NCI-H82 treated with DMSO at 0.1 percent for 48 hours (cell line): ENCODE measurements around the gene AGPAT4.
"Not testable (repeated sequence)": the region's sequence is repeated elsewhere in the genome, so short reads cannot be mapped to it uniquely, and the experiment has no call there.

Source experiments
- DNase-seq: peaks from one replicate; lab custom pipeline; 2025; ENCODE audit not compliant: unreplicated experiment; lab: John Stamatoyannopoulos, UW

The AGPAT4 gene

DNA sequence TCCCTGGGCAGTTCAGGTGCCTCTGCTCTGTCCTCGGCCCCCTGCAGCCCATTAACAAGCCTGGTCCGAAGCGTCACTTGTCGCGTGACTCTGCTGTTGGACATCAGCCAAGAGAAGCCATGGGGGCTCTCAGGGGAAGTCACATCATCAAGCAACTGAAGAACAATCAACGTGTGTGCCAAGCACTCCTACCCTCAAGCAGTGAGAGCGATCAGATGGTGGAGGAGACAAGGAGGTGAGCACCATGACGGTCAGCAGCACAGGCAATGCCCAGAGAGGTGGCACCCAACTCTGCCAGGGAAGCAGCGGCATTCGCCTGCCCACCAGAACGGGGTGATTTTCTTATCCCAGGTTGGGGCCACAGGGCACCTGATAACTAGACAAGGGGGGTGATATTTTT is 132.7 kb downstream of the AGPAT4 start:
- DNase-seq: no peak

DNA sequence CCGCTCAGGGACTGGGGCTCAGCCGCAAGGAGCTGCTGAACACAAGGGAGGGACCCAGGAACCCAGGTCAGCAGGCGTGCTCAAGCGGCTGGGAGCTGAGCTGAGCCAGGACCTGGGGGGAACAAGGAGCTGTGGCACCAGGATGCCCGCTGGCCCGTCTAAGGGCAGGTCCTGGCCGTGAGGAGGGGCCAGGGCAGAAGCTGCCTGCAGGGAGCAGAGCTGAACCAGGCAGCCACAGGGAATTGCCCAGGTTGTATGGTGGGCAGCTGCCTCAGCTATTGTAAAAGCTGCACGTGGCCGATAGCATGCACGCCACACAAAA is 133.3 kb downstream of the AGPAT4 start:
- DNase-seq: no peak

DNA sequence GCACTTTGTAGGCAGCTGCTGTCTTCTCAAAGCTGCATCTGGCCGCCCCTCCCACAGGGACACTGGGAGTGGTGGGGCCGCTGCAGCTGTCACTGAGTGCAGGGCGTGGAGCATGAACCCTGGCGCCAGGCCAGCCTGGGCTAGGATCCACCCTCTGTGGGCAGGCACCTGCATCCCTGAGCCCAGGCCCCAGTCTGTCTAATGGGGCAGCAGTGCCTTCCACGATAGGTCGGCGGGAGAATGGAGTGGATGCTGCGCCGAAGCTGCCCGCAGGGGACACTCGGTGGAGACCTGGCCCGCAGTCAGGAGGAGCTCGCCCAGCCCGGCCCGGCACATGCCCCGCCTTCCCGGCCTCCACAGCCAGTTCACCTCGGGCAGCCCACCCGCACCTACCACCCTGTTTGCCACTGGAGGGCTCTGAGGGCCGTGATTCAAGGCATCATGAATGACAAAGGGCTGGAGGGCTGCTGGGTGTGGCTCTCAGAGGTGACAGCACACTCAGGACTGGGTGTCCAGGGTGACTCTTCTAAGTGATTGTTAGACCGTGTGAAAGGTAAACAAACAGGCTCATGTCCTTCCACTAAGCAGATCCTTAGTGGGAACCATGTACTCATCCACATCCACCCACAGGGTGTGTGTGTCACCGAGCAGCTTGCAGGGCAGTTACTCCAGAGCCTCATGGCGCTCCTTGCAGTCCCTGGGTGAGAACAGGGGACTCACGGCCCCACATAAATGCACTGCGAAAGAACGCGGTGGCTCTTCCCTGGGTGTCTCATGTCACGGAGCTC is 133.9 kb downstream of the AGPAT4 start:
- DNase-seq: no peak

DNA sequence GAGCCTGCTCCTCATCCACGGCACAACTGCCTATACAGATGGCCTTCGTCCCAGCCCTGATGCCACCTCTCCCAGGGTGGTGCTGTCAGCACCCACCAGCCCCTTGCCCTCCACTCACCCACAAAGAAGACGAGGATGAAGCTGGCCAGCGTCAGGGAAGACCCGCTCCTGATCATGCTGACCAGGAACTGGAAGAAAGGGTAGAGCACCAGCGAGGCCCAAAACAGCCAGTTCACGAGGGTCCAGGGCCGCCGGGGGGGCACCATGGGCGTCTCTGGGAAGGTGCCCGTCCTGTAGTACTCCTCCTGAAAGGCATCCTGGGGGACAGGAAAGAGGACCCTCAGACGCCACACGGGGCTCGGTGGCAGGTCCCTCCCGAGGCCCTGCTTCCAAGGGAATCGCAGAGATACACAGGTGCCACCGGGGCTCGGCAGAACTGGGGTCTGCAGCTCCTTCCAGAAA is 134.5 kb downstream of the AGPAT4 start:
- no peak for DNase-seq

DNA sequence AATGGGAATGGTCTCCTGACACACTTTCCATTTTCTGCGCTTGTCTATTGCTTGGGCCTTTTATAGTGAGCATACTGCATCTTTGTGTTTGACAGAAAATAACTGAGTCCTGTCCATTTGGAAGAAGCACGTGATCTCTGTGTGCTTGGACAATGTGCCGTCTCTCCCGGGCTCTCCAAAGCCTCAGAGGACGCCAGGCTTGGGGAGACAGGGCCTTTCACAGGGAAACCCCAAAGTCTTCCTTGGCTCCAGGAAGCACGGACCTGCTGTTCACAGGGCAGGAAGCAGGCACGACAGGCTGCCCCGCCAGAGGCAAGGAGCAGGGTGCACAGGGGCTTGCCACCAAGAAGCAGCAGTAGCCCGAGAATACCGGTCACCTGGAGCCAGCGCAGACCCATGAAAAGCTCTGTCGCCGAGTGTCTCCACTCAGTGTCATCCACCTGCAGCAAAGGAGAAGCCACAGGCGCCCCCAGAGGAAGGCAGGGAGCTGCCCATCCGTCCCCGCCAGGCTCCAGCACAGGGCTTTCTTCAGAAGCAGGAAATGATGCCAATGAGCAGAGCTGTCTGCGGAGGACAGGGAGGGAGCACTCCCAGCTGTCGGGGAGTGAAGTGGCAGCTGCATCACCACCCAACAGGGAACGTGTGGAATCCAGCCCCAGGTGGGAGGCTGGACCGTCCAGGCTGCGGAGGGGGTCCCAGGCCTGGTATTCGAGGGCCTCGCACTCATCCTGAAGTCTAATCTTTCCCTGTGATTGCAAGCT is 135.1 kb downstream of the AGPAT4 start:
- no peak for DNase-seq

DNA sequence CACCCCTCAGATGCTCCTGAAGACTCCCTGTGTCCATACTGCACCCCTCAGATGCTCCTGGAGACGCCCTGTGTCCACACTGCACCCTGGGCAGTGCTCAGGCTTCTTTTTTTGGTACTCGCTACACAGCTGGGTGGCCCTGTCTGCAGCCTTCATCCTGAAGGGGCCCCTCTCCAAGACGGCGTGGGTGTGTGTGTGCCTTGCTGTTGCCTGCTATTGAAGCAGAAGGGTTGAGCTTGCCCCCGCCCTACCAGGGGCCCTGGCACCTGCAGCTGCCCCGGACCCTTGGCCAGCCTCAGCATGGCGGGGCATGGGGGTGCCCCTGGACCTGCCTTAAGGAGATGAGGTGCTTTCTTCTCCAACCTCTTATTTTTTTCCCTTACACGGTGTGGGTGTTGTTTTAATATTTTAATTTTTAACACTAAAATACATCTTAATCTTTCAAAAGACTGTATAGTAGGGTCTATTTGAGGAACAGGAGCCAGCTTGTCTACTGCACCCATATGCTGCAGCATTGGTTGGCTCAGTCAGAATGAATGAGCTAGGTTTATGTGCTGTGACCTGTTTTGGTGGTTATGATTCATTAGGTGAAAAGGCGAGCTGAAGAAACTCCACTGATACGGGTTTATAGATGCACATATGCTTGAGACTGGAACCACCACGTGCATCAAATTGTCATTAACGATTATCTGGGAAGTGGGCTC is 135.9 kb downstream of the AGPAT4 start:
- no peak for DNase-seq

DNA sequence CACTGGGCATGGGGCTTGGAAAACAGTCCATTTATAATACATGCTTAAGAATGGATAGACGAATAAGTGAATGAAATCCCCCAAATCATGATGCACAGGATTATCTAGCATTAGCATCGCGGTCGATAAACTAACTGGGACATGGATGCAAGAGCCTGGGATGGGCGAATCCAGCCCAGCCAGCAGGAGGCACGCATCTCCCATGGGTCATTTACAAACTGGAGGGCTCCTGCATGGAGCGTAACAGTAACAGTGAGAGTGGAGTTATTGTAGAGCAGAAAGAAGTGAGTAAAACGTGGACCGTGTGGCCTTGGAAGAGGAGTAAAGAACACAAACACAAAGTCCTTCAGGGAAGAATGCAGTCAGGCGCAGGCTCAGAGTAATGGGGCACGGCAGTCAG is 136.5 kb downstream of the AGPAT4 start:
- DNase-seq: no peak

DNA sequence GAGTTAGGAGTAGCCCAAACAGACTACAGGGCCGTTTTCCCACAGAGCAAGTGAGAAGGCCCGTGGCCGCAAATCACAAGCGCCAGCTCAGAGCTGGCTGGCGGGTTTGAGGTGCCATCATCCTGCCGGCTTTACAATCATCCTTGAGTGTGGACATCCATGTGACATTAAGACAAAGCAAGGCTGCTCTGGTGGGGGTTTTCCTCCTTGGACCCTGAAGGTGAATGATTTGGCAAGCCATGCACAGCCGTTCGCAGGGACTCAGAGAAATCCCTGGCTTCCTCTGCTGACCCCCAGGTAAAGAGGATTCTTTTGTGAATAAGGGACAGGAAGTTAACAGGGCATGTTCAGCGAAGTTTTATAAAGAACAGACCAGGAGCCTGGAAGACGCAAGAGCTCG is 137.2 kb downstream of the AGPAT4 start:
- no peak for DNase-seq

DNA sequence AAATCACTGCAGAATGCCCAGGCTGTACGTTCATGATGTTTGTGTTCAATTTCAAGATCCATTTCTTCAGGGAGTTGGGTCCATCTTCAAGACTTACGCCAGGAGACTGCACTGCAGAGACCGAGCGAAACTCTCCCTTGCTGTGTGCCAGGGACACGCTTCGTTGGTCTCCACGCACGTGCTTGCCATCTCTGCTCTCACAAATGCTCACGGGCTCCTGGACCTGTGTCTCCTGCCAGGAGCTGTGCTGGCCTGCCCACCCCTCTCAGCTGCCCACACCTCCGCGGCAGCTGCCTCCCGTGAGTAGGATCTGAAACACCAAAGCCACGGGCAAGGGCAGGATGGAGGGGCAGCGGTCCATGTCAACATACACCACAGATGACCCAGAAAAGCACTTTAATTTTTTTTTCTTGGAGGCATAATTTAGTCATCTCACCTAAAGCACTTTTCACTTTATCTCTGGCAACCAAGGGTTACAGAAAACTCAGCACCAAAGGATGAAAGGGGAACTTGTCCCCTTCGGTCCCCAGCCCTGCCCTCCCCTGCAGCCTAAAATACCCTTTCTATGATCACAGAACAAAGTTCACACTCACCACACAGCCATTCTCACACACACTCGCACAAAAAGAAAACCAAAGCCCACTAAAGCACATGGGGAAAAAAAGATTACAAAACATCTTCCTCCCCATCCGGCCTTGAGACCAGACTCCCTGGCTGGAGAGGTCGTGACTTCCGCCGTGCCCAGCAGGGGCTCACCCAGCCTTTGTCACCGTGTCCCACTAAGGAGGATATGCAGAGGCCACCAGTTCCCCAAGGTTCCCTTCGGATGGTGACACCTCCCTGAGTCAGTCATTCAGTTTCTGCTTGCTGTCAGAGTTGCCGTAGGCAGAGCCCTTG is 137.9 kb downstream of the AGPAT4 start:
- DNase-seq: no peak

DNA sequence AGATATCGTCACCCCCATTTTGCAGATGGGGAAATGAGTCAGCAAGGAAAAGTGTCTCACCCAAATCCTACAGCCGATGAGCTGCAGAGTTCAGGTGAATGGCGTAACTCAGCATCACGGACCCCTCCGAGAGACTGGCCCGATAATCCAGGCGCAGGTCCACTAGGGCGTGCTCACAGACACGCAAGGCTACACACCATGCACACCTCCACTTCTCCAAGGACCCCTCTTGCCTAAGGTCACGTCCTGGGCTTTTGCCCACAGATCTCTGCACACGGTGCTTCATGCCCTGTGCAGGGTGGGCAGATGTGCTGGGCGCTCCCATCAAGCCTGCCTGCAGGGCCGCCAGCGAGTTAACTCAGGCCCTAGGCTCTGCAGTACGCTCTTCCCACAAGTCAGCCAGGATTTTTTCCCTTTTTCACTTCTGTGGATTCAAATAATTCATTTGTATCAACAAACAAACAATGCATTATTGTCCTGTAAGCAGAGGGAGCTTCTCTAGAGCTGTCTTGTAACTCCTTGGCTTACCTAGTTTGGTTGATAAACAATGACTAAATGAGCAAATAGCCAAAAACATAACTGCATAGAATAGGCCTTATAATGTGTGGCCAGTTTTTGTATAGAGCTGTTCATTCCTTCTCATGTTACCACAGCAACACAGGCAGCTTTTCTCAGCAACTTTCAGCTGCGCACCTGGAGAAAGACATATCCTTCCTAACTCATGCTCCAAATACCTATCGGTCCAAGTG is 139.1 kb downstream of the AGPAT4 start:
- DNase-seq: no peak

DNA sequence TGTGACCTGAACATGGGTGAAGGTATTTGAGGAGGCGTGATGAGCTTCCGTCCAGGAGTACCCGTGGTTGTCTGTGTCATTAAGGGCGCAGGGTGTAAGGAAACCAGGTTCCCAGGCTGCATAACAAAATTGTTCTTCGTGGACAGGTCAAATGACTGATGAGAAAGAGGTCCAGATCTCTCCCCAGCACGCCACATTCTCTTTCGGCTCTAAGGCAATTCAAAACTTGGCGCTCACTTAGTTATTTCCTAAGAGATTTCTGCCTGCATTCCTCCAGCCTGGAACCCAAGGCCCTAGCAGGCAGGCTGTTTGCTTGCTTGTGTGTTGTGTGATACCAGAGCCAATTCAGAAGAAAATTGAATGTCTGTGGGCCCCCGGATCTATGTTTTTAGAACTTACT is 139.9 kb downstream of the AGPAT4 start:
- DNase-seq: no peak

DNA sequence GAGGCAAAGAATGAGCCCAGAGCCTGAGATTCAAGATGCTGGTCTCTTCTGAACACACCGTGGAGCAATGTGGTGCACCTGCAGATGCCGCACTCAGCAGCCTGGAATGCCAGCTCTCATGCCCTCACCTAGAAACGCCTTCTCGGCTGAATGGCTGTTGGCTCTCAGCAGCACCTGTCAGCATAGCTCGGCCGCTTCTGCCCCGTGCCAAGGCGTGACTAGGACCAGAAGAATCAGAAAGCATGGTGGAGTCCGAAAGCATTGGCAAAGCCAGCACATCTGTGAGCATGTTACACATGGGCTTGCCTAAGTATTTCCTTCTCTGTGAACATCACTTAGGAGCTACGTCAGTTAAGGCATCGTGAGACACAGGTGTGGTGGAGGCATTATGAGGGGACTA is 141.5 kb downstream of the AGPAT4 start:
- no peak for DNase-seq

DNA sequence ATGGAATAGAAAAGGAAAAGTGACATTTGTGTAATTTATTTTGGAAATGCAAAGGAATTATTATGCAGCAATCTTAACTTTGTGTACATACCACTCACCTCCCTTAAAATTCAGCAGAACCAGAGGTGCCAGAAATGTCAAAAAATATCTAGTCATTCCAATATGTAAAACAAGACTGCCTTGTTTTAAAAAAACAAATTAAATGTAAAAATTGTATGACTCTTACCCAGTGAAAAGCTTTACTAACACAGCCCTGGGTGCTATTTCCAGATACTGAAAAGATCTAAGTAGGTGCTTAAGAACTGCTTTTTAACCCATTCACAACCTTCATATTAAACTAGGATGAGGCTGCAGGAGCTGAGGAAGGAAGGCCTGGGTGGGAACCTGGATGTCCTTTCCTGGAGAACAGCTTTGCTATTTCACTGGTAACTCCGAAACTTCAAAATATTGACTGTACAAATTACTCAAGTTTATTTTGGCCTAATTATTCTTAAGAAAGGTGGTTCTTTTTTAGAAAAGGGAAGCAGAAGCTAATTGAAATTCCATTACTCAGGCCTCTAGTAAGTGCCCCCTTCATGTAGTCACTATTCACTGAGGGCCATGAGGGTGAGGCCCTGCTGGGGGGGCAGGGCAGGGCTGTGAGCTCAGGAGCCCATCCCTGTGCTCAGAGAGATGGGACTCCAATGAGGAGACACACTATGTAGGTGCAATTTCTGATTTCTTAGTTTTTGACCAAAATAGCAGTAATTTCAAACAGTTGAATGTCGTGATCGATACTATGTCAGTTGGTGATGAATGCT is 142.7 kb downstream of the AGPAT4 start:
- DNase-seq: no peak

DNA sequence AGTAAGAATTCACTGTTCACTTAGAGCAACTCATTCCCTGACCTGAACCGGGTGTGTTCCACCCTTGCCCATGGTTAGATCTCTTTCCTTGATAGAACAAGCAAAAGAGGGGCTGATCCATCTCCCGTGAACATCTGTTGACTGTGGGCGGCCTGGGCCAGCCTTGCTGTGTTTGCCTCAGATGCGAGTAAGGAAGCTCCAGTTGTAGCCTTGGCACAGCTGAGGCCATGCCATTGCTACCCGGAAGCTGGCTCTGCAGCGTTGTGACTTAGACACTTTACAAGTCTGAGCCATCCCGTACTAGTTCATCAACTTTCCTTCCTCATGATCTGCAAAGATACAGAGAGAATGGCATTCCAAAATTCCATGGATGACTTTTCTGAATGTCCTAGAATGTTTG is 143.3 kb downstream of the AGPAT4 start:
- no peak for DNase-seq

DNA sequence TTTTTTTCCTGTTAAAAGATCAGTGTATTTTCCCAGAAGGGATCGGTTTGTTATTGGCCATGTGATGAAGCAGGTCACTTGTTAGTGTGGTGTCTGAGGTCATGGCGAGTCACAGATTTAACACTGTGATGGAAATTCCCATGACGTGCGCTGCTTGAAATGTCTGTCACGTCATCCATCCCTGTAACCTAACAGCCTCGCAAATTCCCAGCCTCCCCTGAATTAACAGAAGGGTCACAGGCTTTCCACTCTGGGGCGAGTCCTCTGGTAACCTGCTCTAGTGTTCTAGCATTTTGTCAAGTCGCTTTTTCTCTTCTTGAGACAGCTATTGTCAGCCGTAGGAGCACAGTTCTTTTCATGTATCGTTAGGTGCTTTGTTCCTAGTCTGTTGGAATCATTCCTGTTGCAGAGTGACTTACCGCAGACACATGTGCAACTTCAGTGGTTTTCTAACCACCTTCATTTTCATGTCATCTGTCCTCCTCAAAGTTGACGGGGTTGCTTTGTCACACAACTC is 145.1 kb downstream of the AGPAT4 start:
- no peak for DNase-seq

DNA sequence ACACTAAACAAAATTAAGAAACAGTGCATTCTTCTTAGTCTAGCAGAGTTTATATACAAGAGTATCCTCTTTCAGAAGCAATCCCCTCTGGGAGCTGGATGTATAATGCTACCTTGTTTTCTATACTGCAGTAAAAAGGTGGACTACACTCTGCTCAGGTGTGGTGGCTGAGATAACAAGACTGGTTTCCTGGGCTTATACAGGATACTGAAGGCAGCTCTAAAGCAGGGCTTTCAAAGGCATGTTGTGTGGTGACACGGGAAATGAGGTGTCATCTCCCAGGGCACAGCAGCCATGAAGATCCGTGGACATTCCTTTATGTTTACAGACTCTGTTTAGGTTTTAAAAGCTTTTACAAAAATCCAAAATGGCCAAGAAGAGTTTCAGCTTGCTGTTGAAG is 145.6 kb downstream of the AGPAT4 start:
- DNase-seq: no peak

DNA sequence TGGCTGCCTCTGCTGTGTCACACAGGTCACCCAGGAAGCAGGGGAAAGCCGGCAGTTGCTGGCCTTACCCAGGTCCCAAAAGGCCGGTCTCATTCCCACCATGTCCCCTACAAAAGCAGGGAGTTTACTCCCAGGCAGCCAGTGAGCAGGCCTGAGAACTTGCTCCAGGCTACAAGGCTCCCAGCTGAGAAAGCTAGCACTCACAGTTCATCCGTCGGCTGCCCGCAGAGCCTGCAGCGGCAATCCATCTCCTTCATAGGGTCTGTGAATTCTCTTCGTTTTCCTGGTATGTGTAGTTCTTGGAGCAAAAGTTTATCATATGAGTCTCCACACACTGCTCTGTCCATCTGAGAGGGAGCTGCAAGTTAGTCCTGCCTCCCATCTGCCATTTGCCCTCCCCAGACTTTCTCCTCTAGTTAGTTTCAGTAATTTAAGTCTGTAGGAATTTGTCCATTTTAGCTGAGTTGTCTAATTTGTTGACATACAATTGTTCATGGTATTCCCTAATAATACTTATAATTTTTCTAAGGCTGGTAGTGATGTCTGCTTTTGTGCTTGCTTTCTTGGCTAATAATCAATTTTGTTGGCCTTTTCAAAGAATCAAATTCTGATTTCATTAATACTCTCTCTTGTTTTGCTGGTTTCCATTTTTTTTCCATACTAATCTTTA is 146.7 kb downstream of the AGPAT4 start:
- DNase-seq: no peak

DNA sequence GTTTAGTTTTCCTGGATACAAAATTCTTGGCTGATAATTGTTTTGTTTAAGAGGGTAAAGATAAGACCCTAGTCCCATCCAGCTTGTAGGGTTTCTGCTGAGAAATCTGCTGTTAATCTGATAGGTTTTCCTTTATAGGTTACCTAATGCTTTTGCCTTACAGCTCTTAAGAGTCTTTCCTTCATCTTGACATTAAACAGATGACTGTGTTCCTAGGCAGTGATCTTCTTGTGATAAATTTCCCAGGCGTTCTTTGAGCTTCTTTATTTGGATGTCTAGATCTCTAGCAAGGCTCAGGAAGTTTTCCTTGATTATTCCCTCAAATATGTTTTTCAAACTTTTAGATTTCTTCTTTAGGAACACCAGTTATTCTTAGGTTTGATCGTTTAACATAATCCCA is 148.3 kb downstream of the AGPAT4 start:
- DNase-seq: no peak

DNA sequence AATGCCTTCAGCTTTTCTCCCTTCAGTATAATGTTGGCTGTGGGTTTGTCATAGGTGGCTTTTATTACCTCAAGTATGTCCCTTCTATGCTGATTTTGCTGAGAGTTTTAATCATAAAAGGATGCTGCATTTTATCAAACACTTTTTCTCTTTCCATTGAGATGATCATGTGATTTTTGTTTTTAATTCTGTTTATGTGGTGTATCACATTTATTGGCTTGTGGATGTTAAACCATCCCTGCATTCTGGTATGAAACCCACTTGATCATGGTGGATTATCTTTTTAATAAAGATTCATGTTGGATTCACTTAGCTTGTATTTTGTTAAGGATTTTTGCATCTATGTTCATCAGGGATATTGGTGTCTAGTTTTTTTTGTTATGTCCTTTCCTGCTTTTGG is 150.5 kb downstream of the AGPAT4 start:
- not testable (repeated sequence) for DNase-seq
